Right ventricle myocardium superior (tissue), 1 donor: Measurements from ENCODE around the gene SYT9. TPM values are rescaled to one million over a fixed set of nuclear protein-coding genes. Genes with fewer than 3 reads are reported as not detected.
"Not testable (repeated sequence)": the region's sequence is repeated elsewhere in the genome, so short reads cannot be mapped to it uniquely, and the experiment has no call there.

ENCODE experiments used
- ATAC-seq: fragments of 200-7000 bp; cut with Tn5 transposase; one replicate; pipeline ENCODE4 v1.9.1; 2020; ENCODE audit warnings: mild to moderate bottlenecking; ENCODE audit not compliant: poor library complexity
- DNase-seq: peaks from one replicate; pipeline ENCODE4 v3.0.0-alpha.2; 2020
- intact Hi-C: fragments of 100-400 bp; cut with DNase I; formaldehyde crosslinking; loops from one replicate; pipeline ENCODE4 v1.11.2; 2022
- microRNA-seq: library from miRNA; unstranded; fragments of <30 nt; microRNA quantifications from one replicate; pipeline ENCODE4 v1.2.0, GENCODE V29; 2020
- total RNA-seq: library from RNA; stranded (reverse); fragmentation: NEBNext Ultra II Directional; extraction: Animal tissue kit (Norgen Biotek cat#: 25700); gene quantifications from one replicate; pipeline ENCODE4 v1.2.1, GENCODE V29; 2021
- donor health status: DM: no; HTN: yes; CAD: no; lungs with severe emphysema.

SYT9 gene
- total RNA-seq, 1 donor from 2014 or later: 0.13 TPM

DNA sequence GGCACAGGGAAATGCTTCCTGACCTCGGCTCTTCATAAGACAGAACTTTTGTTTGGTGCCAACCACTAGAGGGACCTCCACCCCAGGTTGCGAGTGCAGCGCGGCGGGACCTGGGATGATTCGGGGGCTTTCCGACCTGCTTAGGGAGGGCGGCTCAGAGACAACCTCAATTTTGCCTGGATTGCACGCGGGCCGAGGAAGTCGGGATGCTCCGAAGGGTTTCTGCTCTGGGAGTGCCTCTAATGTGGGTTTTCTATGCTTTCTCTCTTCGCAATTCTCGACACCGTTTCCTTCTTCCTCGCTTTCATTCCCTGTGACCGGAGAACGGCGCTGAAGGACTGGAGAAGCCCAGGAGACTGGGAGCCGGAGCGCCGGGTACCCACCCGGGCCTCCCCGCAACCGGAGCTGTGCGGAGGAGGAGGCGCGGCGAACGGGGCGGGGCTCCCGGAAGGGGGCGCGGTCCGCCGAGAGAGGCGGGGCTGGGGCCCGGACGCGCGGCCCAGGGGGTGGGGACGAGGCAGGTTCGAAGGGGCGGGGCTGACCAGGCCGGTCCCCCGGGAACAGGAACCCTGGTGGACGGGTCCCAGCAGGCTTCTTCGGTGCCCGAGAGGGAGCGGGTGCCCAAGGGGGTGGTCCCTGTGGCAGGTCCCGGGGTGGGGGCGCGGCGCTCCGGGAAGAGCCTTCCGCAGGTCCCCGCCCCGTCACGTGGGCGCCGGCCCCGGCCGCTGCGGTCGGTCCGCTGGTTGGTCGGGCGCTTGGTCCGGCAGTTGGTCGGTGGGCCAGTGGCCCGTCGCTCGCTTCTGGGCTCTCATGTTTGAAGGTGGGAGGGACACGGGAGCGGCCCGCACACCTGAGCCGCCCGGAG, 261.8 kb downstream of the SYT9 start, which contains the start of gene PPFIBP2:
TSS of gene PPFIBP2 (plus strand) at position 766 of the 865 bp plus-strand sequence. CDS start 35,477 bp downstream, outside the sequence.
- DNase-seq (peak; percentile 90), ATAC-seq (peak; percentile 94)
- intact Hi-C loops: loop anchor here (10.0 kb wide), 1 partner anchor 61 kb away; no protein-coding TSS in a partner anchor

GRCh38 chr11:7514099-7514591, 262.4 kb downstream of the SYT9 start:
- peak; percentile 3 for ATAC-seq
- no peak for DNase-seq
- intact Hi-C loops: loop anchor here (10.0 kb wide), 1 partner anchor 61 kb away; no protein-coding TSS in a partner anchor

DNA sequence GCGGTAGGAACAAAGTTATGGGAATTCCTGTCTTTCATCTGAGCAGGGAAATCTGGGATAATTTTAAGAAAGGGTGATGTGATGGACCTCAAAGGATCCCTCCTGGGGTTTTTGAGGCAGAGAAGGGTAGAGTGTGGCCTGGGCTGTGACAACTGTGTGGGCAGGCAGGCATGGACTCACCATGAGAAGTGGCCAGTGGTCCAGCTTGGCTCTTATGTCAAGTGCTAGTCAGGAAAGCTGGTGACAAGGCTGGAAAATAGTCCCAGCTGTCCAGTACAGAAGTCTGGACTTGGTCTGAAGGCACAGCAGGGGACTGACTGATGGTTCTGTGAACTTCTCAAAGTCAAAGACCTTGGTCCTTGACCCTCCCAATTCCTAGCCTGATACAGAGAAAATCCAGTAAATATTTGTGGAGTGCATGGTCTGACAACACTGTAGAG, 263.8 kb downstream of the SYT9 start:
- DNase-seq: no peak
- ATAC-seq: no peak
- intact Hi-C loops: loop anchor here (10.0 kb wide), 1 partner anchor 59 kb away; no protein-coding TSS in a partner anchor

DNA sequence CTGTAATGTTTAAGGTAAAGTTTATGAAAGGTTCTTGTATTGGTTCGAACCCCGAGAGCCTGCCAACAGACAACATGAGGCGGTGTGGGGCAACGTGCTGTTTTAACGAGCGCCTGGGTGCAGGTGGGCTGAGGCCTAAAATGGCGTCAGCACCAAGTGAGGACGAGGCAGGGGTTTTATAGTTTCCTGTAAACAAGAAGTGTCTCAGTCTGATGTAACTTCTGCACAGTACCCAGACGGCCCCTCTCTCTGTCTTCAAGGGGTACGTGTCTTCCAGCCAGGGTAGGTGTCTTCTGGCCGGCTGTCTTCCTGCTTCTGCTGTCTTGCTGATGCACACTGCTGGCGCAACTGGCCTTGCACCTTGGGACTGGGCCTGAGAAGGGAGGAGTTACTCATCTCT, 264.8 kb downstream of the SYT9 start:
- intact Hi-C loops: loop anchor here (10.0 kb wide), 1 partner anchor 58 kb away; no protein-coding TSS in a partner anchor
- no peak for ATAC-seq
- no peak for DNase-seq

DNA sequence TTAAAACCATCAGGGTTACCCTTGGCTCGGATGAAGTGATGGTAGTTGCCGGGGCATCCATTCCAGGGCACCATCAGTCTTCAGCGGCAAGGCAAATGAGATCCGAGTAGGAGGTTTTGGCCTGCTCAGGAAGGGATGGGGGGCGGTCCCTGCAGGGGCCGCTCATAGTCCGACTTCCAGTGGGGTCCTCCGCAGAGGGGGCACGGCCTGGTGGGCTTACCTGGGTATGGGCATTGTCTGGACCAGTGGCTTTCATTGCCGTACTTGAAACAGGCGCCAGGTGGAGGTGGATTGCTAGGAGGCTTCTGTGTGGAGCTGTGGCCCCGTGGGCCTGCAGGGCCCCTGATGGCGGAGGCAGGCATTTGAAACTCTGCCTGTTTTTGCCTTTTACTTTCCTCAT, 266.0 kb downstream of the SYT9 start:
- not testable (repeated sequence) for ATAC-seq, DNase-seq
- intact Hi-C loops: loop anchor here (10.0 kb wide), 1 partner anchor 57 kb away; no protein-coding TSS in a partner anchor

Small RNA genes within 50 kb of the gene (microRNA-seq; reads per million reads assigned to microRNA genes)
- not detected for gene MIR302E

Other genes with a start within 250 kb of the SYT9 start
- gene ZNF214, start 231.6 kb upstream of the SYT9 start, total RNA-seq: 1.9 TPM
- not detected for gene NLRP14, start 231.4 kb upstream of the SYT9 start, total RNA-seq
- not detected for gene RBMXL2, start 162.9 kb upstream of the SYT9 start, total RNA-seq
- 6.5 TPM for gene OLFML1, start 233.6 kb downstream of the SYT9 start, total RNA-seq